HG03108 (cell line): ENCODE results near the gene OARD1.
A peak's percentile ranks its signal among the peaks of the same experiment; 100 is the strongest.
"Not testable (repeated sequence)": the region's sequence is repeated elsewhere in the genome, so short reads cannot be mapped to it uniquely, and the experiment has no call there.

Experiments
- ATAC-seq: cut with Tn5 transposase; IDR thresholded peaks from one replicate; pipeline ENCODE4 v1.9.1; 2021; ENCODE audit warnings: moderate library complexity; ENCODE audit not compliant: unreplicated experiment

OARD1 gene

GRCh38 chr6:41028561-41029412 lies 43.4 kb downstream of the OARD1 start:
- peak; percentile 35 for ATAC-seq

DNA sequence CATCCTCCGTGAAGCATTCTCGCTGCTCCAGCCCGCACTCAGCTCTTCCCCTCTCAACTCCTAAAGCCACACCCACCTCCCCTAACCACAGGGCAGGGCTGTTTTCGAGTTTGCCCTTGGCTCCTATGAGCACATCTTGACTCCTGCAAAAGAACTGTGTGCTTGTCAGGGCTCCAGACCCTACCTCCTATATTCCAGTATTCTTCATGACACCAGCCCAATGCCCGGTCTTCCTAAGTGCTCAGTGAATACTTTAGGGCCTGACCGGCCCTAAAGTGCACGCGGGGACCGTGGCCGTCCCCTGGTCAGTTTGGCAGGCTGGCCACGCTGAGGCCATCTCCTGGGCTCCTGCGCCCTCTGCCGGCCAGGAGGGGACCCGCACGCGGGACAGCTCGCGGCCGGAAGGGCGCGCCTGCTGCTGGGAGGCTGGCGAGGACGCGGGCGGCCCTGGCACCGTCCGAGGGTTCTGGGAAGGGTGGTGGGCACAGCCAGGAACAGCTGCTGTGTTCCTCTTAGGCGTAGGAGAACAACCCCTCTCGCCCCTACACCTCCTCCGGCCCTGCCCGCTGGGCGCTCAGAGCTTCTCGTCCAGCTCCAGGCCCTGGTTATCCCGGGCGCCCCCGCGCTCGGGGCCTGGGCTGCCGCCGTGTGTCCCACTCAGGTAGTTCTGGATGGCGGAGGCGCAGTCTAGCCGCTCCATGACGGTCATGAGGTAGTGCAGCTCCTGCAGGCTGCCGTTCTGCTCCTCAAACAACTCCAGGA lies 44.2 kb downstream of the OARD1 start:
- peak; percentile 77 for ATAC-seq

DNA sequence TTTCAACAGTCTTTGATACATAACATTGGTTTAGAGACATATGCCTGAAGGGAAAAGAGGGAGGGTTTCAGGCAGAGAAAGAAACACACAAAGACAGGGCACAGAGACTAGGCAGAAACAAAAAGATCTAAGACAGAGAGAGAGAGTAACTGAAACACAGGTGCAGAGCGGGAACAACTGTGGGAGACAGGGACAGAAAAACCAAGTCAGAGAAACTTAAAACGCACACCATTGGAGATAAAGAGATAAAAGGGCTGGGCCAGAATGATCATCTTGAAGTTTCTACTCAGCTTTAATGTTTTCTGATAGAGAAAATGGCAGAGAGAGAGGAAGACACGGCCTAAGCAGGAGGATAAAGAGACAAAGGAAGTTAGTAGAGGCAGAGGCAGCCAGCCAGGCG lies 44.9 kb downstream of the OARD1 start:
- ATAC-seq = no peak

GRCh38 chr6:41025966-41026530 lies 46.1 kb downstream of the OARD1 start:
- no peak for ATAC-seq

DNA sequence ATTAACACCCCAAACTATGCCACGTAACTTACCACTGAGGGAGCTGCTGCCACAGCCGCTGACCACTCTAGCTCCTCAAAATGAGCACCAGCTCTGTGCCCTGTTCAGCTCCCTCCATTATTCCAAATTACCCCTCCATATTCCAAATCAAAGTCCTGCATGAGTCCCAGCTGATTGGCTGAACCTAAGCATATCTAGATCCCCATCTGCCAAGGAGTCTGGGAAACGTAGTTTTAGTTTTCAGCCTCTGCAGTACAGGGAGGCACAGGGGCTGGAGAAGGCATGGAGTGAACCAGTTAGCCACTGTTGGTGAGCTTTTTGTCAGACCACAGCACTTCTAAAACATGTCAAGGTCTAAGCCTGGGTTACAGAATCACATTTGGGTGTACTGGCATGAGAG lies 49.0 kb downstream of the OARD1 start:
- ATAC-seq = no peak

GRCh38 chr6:41022294-41022693 lies 49.9 kb downstream of the OARD1 start:
- ATAC-seq = no peak

GRCh38 chr6:41021832-41022231 lies 50.3 kb downstream of the OARD1 start:
- ATAC-seq = no peak

- no peak for ATAC-seq
Measured at GRCh38 chr6:41017663-41018062, 54.5 kb downstream of the OARD1 start.

- ATAC-seq = not testable (repeated sequence)
Measured at GRCh38 chr6:41015860-41016259, 56.3 kb downstream of the OARD1 start.

- ATAC-seq = no peak
Measured at GRCh38 chr6:41014780-41015179, 57.4 kb downstream of the OARD1 start.
